ENCODE data around the gene HIPK2.

GRCh38 chr7:139562491-139562890, 215.3 kb downstream of the HIPK2 start:
- TF ChIP-seq EP300 (IDR thresholded peaks at IDR 0.05) (no peak), POLR2A (IDR thresholded peaks at IDR 0.05) (no peak), POLR2AphosphoS5 (IDR thresholded peaks at IDR 0.05) (no peak)
- TF ChIP-seq, protein P1, sequence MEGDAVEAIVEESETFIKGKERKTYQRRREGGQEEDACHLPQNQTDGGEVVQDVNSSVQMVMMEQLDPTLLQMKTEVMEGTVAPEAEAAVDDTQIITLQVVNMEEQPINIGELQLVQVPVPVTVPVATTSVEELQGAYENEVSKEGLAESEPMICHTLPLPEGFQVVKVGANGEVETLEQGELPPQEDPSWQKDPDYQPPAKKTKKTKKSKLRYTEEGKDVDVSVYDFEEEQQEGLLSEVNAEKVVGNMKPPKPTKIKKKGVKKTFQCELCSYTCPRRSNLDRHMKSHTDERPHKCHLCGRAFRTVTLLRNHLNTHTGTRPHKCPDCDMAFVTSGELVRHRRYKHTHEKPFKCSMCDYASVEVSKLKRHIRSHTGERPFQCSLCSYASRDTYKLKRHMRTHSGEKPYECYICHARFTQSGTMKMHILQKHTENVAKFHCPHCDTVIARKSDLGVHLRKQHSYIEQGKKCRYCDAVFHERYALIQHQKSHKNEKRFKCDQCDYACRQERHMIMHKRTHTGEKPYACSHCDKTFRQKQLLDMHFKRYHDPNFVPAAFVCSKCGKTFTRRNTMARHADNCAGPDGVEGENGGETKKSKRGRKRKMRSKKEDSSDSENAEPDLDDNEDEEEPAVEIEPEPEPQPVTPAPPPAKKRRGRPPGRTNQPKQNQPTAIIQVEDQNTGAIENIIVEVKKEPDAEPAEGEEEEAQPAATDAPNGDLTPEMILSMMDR (IDR thresholded peaks at IDR 0.05) = no peak
